OCI-LY3 (cell line): Measurements from ENCODE around the gene CLEC16A.

ENCODE experiments used
- H2AFZ ChIP-seq: fragments of 200-600, 300-600 bp; shearing (Covaris generic); 2 replicates; pipeline ENCODE4 v1.6.0; 2014; ENCODE audit warnings: antibody characterized with exemption, low read depth, low read length
- H3K27ac ChIP-seq: fragments of 200-600, 300-600 bp; sonication (generic); 2 replicates; pipeline ENCODE4 v1.5.1; 2014; ENCODE audit warnings: mild to moderate bottlenecking, low read length, moderate library complexity, mixed read lengths
- H3K27me3 ChIP-seq: fragments of 200-600, 300-600 bp; sonication (generic); 2 replicates; pipeline ENCODE4 v1.6.1; 2014; ENCODE audit warnings: low read depth, low read length, mixed read lengths
- H3K36me3 ChIP-seq: fragments of 200-600, 300-600 bp; sonication (generic); replicated peaks from 2 replicates; pipeline ENCODE3; 2014; ENCODE audit warnings: low read depth, low read length, mixed read lengths
- H3K4me1 ChIP-seq: fragments of 300-600, 200-600 bp; sonication (generic); 2 replicates; pipeline ENCODE4 v1.6.1; 2014; ENCODE audit warnings: low read length, mixed read lengths
- H3K4me2 ChIP-seq: fragments of 200-600, 300-600 bp; sonication (generic); 2 replicates; pipeline ENCODE4 v1.6.1; 2014; ENCODE audit warnings: low read length, mixed read lengths
- H3K4me3 ChIP-seq: fragments of 300-600, 200-600 bp; sonication (generic); 2 replicates; pipeline ENCODE4 v1.5.1; 2014; ENCODE audit warnings: antibody characterized with exemption, mild to moderate bottlenecking, low read length, moderate library complexity
- H3K79me2 ChIP-seq: fragments of 300-600, 200-600 bp; shearing (Covaris generic); 2 replicates; pipeline ENCODE4 v1.6.1; 2014; ENCODE audit warnings: mild to moderate bottlenecking, low read length, mixed read lengths
- H3K9ac ChIP-seq: fragments of 300-600, 200-600 bp; shearing (Covaris generic); 2 replicates; pipeline ENCODE4 v1.6.0; 2014; ENCODE audit warnings: mild to moderate bottlenecking, low read length, moderate library complexity
- H3K9me3 ChIP-seq: fragments of 200-600, 300-600 bp; shearing (Covaris generic); 2 replicates; pipeline ENCODE4 v1.6.1; 2014; ENCODE audit warnings: low read length, mixed read lengths; ENCODE audit not compliant: insufficient read depth
- H4K20me1 ChIP-seq: fragments of 200-600, 300-600 bp; sonication (generic); 2 replicates; pipeline ENCODE4 v1.6.1; 2016; ENCODE audit warnings: low read length, mixed read lengths; ENCODE audit not compliant: insufficient read depth
- CTCF ChIP-seq: fragments of 200-600, 300-600 bp; sonication (generic); IDR thresholded peaks from 2 replicates; pipeline ENCODE4 v1.5.1; 2014; ENCODE audit warnings: antibody characterized with exemption, low read length, low read depth
- EZH2phosphoT487 ChIP-seq: fragments of 200-600 bp; shearing (Covaris generic); IDR thresholded peaks from 2 replicates; pipeline ENCODE4 v1.6.1; 2018; ENCODE audit warnings: antibody characterized with exemption, mixed run types, low read depth

CLEC16A gene

GRCh38 chr16:11211977-11212797 lies 267.8 kb downstream of the CLEC16A start:
- no peak for TF ChIP-seq EZH2phosphoT487
- no peak for TF ChIP-seq CTCF
- no peak overlapping the region for H3K4me2 ChIP-seq
- peaks cover 30% of the 10 kb centered on the region for H3K4me1 ChIP-seq

GRCh38 chr16:11212798-11213196 lies 268.4 kb downstream of the CLEC16A start:
- H3K79me2 ChIP-seq, result no peaks in the 10 kb centered on the region
- peaks cover 5% of the 10 kb centered on the region; the same call in 1 of the 2 replicates for H3K9me3 ChIP-seq
- peaks cover 7% of the 10 kb centered on the region; the same call in 1 of the 2 replicates for H3K27me3 ChIP-seq
- no peaks in the 10 kb centered on the region for H4K20me1 ChIP-seq
- H3K4me2 ChIP-seq, result no peak overlapping the region
- H3K4me3 ChIP-seq, result no peak overlapping the region
- no peak overlapping the region for H3K27ac ChIP-seq
- peaks cover 26% of the 10 kb centered on the region for H3K4me1 ChIP-seq
- no peak overlapping the region for H2AFZ ChIP-seq
- H3K9ac ChIP-seq, result no peak overlapping the region
- H3K36me3 ChIP-seq, result peaks cover 2% of the 10 kb centered on the region
- no peak for TF ChIP-seq EZH2phosphoT487
- TF ChIP-seq CTCF, result no peak

More at GRCh38 chr16:11211977-11212797, 267.8 kb downstream of the CLEC16A start:
- Histone ChIP-seq H3K4me3 (no peak overlapping the region), H3K27me3 (peaks cover 7% of the 10 kb centered on the region; the same call in 1 of the 2 replicates), H3K27ac (no peak overlapping the region), H3K79me2 (no peaks in the 10 kb centered on the region), H3K9me3 (0 out of 2 replicates have a peak, but pooled peaks cover 7% of the 10 kb centered on the region), H3K36me3 (peaks cover 6% of the 10 kb centered on the region), H4K20me1 (no peaks in the 10 kb centered on the region), H2AFZ (no peak overlapping the region), H3K9ac (no peak overlapping the region)

GRCh38 chr16:11213373-11213772 lies 269.0 kb downstream of the CLEC16A start:
- no peak overlapping the region for H3K9ac ChIP-seq
- peaks cover 25% of the 10 kb centered on the region for H3K4me1 ChIP-seq
- H3K4me2 ChIP-seq, result no peak overlapping the region
- H3K27me3 ChIP-seq, result peaks cover 7% of the 10 kb centered on the region; the same call in 1 of the 2 replicates
- H3K9me3 ChIP-seq, result peaks cover 9% of the 10 kb centered on the region; the same call in 1 of the 2 replicates
- TF ChIP-seq CTCF (no peak), EZH2phosphoT487 (no peak)
- no peak overlapping the region for H3K27ac ChIP-seq
- H4K20me1 ChIP-seq, result no peaks in the 10 kb centered on the region
- no peak overlapping the region for H3K4me3 ChIP-seq
- no peaks in the 10 kb centered on the region for H3K36me3 ChIP-seq
- H3K79me2 ChIP-seq, result no peaks in the 10 kb centered on the region
- H2AFZ ChIP-seq, result no peak overlapping the region

- no peaks in the 10 kb centered on the region for H3K79me2 ChIP-seq
- no peak overlapping the region for H3K4me2 ChIP-seq
- H3K36me3 ChIP-seq, result no peaks in the 10 kb centered on the region
- H3K4me1 ChIP-seq, result peaks cover 20% of the 10 kb centered on the region
- H2AFZ ChIP-seq, result no peak overlapping the region
- peaks cover 7% of the 10 kb centered on the region; the same call in 1 of the 2 replicates for H3K27me3 ChIP-seq
- H3K9me3 ChIP-seq, result peaks cover 12% of the 10 kb centered on the region; the same call in 1 of the 2 replicates
- no peaks in the 10 kb centered on the region for H4K20me1 ChIP-seq
- H3K4me3 ChIP-seq, result no peak overlapping the region
- no peak overlapping the region for H3K27ac ChIP-seq
- H3K9ac ChIP-seq, result no peak overlapping the region
- TF ChIP-seq CTCF, result no peak
- no peak for TF ChIP-seq EZH2phosphoT487
Measured at GRCh38 chr16:11213799-11214198, 269.4 kb downstream of the CLEC16A start.
